G401.6 (cell line): ENCODE measurements around the gene AP5Z1.

Experiments
- FAIRE-seq: peaks from 2 replicates; lab custom pipeline; 2012; peaks lifted over from hg19 to GRCh38; lab: Jason Lieb, UNC

Gene AP5Z1

GRCh38 chr7:4803397-4804241 lies 28.2 kb downstream of the AP5Z1 start:
- no peak for FAIRE-seq

DNA sequence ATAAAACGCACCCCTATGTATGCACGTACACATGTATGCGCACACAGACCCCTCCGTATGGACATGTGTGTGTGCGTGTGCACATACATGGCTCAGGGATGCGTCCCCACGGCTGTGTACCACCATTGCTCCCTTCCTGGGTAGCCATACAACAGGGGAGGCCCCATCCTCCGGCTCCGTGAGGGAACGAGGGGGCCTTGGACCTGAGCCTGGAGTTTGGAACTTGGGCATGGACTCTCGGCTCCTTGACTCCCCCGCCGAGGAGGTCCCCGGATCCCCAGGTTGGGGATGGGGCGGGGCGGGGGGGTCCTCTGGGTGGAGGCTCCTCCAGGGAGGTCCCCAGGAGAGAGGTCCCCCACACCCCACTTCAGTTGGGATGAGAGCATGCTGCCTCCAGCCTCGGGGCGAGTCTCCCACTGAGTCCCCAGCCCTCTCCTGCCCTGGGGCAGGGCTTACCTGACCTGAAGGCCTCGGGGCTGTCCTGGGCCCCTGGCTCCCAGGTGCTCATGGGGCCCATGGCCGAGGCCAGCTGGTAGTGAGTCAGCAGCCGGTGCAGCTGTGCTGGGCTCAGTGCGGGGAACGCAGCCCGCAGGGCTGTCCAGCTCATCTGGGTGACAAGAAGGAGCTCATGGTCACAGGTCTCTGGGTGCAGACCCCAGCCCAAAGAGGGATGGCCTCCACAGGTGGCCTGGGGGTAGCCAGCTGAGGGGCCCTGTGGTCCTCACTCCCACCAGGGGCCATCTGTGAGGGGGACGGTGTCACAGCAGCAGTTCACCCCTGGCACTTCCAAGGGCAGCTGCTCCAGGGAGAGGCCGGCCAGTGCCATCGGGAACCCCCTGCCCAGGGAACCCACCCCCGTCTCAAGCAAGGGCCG lies 29.9 kb downstream of the AP5Z1 start:
- no peak for FAIRE-seq

GRCh38 chr7:4805984-4806300 lies 30.5 kb downstream of the AP5Z1 start:
- FAIRE-seq = no peak

DNA sequence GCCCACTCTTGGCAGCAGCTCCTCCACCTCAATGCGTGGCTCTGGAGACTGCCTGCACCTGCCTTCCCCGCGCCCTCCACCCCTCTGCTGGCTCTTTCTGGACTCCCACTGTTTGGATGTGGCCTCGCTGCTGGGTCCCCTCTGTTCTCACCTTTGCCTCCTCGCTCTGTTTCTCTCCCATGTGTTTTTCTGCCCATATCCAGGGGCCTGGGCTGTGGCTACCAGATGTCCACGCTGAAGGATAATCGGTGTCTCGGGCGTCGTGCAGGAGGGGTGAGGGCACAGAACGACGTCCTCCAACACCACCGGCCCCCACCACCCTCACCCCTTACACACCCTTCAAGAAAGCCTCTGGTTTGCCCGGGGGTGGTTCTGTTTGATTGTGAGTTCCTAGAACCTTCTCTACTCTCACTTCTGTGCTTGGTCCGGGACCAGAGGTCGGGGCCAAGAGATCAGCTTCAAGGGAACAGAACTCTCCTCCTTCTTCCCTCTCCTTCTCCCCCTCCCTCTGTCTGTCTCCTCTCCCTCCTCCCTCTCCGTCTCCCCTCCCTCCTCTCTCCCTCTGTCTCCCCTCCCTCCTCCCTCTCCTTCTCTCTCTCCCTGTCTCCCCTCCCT lies 31.7 kb downstream of the AP5Z1 start:
- no peak for FAIRE-seq

DNA sequence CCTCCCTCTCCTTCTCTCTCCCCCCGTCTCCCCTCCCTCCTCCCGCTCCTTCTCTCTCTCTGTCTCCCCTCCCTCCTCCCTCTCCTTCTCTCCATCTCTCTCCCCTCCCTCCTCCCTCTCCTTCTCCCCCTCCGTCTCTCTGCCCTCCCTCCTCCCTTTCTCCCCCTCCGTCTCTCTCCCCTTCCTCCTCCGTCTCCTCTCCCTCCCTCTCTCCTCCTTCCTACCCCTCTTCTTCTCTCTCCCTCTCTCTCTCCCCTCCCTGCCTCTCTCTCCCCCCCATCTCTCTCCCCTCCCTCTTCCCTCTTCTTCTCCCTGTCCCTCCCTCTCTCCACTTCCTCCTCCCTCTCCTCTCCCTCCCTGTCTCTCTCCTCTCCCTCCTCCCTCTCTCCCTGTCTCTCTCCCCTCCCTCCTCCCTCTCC lies 32.2 kb downstream of the AP5Z1 start:
- no peak for FAIRE-seq

- no peak for FAIRE-seq
Measured at GRCh38 chr7:4808026-4808425, 32.6 kb downstream of the AP5Z1 start.

- no peak for FAIRE-seq
Measured at GRCh38 chr7:4808565-4808964, 33.1 kb downstream of the AP5Z1 start.

GRCh38 chr7:4809091-4809591 lies 33.7 kb downstream of the AP5Z1 start:
- FAIRE-seq = no peak

- FAIRE-seq = no peak
Measured at GRCh38 chr7:4809666-4810065, 34.2 kb downstream of the AP5Z1 start.

DNA sequence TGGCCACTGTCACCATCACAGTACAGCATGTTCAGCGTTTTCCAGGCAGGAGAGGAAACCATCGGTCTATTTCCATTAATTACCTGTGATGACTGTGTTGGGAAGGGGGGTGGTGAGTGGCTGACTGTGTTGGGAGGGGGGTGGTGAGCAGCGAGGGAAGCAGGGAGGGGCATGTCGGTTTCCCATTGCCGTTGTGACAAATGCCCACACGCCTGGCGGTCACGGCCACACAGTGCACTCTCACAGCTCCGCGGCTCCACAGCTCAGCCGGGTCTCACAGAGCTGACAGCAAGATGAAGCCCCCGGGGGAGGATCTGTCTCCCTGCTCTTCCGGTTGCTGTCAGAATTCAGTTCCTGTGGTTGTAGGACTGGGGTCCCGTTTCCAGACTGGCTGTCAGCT lies 39.0 kb downstream of the AP5Z1 start:
- no peak for FAIRE-seq

GRCh38 chr7:4815121-4815520 lies 39.7 kb downstream of the AP5Z1 start:
- no peak for FAIRE-seq

DNA sequence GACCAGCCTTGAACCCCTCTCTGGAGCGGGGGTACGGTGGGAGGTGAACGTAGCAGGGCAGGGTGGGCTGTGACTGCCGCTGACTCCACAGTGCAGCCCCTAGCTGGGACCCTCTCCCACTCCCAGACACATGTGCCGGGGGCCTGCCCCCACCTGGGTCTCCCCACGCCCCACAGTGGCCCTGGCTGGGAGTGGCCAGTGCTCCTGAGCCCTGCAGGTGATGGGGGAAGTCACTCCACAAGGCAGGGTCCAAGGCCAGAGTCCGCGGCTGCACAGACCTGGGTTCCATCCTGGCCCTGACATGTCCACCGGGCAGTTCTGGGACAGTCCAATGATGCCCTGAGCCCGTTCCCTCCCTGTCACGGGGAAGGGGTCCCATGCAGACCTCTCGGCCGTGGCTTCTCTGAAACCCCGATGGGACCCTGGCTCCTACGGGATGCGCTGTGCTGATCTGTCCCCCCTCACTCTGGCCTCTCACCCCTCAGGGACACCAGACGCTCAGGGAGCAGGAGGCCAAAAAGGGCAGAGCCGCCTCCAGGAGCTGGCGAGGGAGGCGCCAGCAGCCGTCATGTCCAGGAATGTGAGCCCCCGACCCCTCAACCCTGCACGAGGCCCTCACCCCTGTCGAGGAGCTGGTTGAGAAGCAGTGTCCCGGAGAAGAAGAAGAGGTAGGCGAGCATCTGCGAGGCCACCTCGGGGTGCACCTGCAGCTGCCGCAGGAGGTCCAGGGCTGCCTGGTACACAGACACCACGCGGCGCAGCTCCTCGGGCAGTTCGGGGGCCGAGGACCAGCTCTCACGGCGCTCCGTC lies 40.4 kb downstream of the AP5Z1 start:
- FAIRE-seq = no peak

DNA sequence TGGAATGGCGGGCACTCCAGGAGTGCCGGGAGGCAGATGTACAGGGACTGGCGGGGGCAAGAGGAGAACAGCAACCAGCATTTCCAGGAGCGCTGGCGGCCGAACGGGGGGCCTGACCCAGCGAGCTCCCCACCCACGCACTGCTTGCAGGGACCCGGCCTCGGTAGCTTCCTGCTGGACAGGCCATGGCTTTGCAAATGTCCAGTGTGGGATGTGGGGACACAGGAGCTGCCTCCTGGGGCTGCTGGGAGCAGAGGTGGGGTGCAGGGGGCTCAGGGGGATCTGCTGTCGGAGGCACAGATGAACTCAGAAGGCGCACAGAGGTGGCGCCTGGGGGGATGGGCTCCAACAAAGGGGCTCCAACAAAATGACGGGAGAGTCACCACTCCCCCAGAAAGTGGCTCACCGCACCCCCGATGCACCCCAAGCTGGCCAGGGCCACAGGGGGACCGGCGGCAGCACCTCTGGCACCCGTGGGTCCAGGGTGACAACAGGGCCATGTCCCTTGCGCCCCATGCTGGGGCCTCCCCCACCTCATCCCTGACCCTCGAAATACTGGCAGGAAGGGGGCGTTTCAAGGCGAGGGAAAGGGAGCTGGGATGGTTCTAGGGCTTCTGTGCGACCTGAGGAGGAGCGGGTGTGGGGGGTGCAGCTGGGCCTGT lies 41.1 kb downstream of the AP5Z1 start:
- FAIRE-seq = no peak

DNA sequence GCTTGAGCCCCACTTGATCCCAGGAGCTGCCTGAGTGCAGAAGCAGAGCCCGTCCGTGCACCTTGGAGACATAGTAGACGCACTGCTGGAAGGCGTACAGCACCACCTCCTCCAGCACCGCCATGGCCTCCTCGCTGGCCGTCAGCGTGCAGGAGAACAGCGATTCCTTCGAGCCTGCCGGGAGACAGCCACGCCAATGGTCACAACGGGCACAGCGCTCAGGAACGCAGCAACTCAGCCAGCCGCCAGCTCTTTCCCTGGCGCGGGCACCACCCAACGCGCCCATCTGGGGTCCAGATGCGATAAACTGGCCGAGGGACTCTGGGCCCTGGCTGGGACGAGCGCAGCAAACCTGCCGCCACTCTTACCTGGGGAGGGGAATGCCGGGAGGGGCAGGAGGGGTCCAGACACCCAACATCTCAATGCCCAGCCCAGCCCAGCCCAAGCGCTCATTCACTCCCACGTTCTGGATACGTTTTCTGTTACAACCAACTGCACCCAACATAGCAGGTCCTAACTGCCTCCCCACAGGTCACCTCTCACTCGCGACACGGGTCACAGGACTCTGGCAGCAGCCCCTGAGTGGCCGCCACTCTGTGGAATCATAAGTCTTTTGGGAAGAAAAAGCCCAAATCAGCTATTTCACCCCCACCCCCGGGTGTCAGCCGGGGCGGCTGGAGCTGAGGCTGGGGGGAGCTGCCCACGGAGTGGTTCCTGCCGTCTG lies 41.9 kb downstream of the AP5Z1 start:
- no peak for FAIRE-seq

DNA sequence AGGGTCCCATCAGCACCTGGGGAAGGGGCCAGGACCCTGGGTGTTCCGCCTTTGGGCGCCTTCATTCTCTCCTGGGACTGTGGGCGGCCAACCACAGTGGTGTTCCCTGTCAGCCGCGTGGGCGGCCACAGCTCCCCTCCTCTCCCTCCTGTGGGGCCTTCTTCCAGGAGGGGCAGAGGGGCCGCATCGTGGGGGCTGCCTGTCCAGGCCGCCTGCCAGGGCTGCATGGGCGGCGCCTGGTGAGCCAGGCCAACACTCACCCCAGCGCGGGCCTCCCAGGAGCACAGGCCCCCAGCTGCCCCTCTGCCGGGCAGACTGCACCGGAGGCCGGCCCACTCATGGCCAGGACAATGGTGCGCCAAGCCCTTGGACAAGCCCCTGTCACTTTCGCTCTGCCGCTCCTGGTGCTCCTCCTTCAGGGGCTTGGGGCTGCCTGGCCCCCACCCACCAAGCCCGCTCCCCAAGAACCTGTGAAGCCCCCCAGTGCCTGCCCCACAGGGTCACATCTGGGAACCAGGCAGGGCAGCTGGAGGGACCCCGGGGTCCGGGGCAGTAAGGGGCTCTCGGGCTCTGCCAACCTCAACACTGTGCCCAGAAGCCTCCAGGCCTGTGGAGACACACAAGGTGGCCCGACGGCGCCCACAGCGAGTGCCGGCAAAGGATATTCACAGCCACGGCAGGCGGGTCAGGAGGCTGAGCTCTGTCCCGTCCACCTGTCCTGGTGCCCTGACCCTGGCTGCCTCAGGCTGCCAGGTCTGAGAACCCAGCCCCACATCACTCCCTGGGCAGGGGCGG lies 42.8 kb downstream of the AP5Z1 start:
- FAIRE-seq = no peak

- no peak for FAIRE-seq
Measured at GRCh38 chr7:4819560-4820404, 44.4 kb downstream of the AP5Z1 start.

DNA sequence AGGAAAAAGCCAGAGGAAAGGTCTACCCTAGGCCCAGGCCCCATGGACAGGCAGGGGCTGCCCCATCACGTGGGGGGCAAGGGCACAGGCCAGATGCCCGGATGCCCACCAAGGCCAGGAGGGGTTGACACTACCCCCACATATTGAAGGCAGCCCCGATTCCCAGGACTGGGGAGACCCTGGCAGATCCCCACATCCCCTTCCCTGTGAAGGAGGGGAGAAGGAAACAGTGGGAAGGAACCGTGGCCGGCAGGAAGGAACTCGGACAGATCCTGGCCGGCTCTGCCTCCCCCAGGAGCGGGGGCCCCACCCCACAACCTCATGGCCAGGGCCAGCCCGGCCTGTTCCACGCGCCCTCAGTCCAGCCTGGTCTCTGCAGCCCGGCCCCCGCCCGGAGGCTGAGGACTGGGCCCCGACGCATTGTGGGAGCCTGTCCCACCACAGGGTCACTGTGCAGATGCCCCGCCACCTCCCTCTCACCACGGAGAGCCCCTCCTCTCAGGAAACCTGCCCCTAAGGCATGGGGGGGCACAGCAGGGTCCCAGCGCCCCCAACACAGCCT lies 45.1 kb downstream of the AP5Z1 start:
- no peak for FAIRE-seq

- no peak for FAIRE-seq
Measured at GRCh38 chr7:4820967-4821471, 45.6 kb downstream of the AP5Z1 start.
